MCF 10A (cell line): ENCODE data around the gene MED1. TPM values are rescaled to one million over a fixed set of nuclear protein-coding genes. Genes with fewer than 3 reads are reported as not detected.

Source experiments
- BruUV-seq: library from RNA; stranded (reverse); fragments of 400-500 nt; replicated peaks from 2 replicates; lab custom pipeline; 2021; lab: Mats Ljungman, UMichigan
- CTCF ChIA-PET: fragments of 300-600 bp; sonication (Branson Sonifier 250); formaldehyde crosslinking; extraction: SDS; loops from one replicate; lab custom pipeline; 2021; ENCODE audit warnings: antibody characterized with exemption, inconsistent platforms; lab: Yijun Ruan, JAX
- POLR2A ChIA-PET: fragments of 300-600, 350-650 bp; sonication (Branson Sonifier 250); formaldehyde crosslinking; extraction: SDS; loops from one replicate; lab custom pipeline; 2020; ENCODE audit warnings: antibody characterized with exemption, inconsistent platforms; lab: Yijun Ruan, JAX
- DNase-seq: peaks from one replicate; pipeline ENCODE4 v3.0.0-alpha.2; 2018; ENCODE audit not compliant: unreplicated experiment
- H3K27ac Mint-ChIP-seq: one replicate; pipeline ENCODE4 v1.8.0; 2022; ENCODE audit warnings: mild to moderate bottlenecking, low read depth, mixed read lengths; ENCODE audit not compliant: unreplicated experiment
- H3K27me3 Mint-ChIP-seq: one replicate; pipeline ENCODE4 v1.8.0; 2022; ENCODE audit warnings: mixed read lengths; ENCODE audit not compliant: insufficient read depth, unreplicated experiment
- H3K36me3 Mint-ChIP-seq: one replicate; pipeline ENCODE4 v1.8.0; 2022; ENCODE audit warnings: mild to moderate bottlenecking, moderate library complexity, mixed read lengths; ENCODE audit not compliant: insufficient read depth, unreplicated experiment
- H3K4me1 Mint-ChIP-seq: one replicate; pipeline ENCODE4 v1.8.0; 2022; ENCODE audit warnings: mixed read lengths; ENCODE audit not compliant: insufficient read depth, unreplicated experiment
- H3K4me3 Mint-ChIP-seq: one replicate; pipeline ENCODE4 v1.8.0; 2022; ENCODE audit warnings: mild to moderate bottlenecking, moderate library complexity, mixed read lengths; ENCODE audit not compliant: unreplicated experiment
- H3K9me3 Mint-ChIP-seq: one replicate; pipeline ENCODE4 v1.8.0; 2022; ENCODE audit warnings: mixed read lengths; ENCODE audit not compliant: unreplicated experiment
- intact Hi-C: fragments of 100-400 bp; cut with micrococcal nuclease; formaldehyde crosslinking; loops from 2 replicates; pipeline ENCODE4 v1.14.1; 2022
- total RNA-seq: library from RNA; stranded (reverse); gene quantifications from 2 replicates; pipeline ENCODE4 v1.2.3, GENCODE V29; 2022
- TF ChIP-seq, protein P1 (sequence below): fragments of 200-600 bp; IDR thresholded peaks from one replicate; pipeline ENCODE4 v1.8.0; 2022; ENCODE audit warnings: antibody characterized with exemption, mild to moderate bottlenecking; ENCODE audit not compliant: unreplicated experiment

The MED1 gene
- total RNA-seq, 1 experiment from 2014 or later, result 59.0 TPM

DNA sequence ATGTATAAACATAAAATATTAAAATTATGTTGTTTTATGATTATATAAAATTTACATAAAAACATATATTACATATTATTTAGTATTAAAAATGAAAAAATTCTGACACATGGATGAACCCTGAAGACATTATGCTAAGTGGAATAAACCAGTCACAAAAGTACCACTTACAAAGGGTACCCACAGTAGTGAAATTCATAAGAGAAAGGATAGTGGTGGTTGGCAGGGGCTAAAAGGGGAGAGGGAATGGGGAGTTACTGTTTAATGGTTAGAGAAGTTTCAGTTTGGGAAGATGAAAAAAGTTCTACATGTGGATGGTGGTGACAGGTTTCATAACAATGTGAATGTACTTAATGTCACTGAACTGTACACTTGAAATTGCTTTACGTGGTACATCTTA lies 91.1 kb downstream of the MED1 start:
- Mint-ChIP-seq H3K4me3 (no peak overlapping the region), H3K27ac (no peak overlapping the region), H3K27me3 (no peaks in the 10 kb centered on the region), H3K36me3 (peaks cover 7% of the 10 kb centered on the region), H3K9me3 (no peaks in the 10 kb centered on the region), H3K4me1 (no peaks in the 10 kb centered on the region)
- POLR2A ChIA-PET, result interaction anchor here (0.5 kb wide), 1 partner anchor 655 kb away, joined by 4 read pairs; the partner anchor contains the start of gene MLLT6
- intact Hi-C loops, result no loop called here
- no TSS peak for BruUV-seq
- CTCF ChIA-PET, result no interaction called here
- TF ChIP-seq, protein P1, sequence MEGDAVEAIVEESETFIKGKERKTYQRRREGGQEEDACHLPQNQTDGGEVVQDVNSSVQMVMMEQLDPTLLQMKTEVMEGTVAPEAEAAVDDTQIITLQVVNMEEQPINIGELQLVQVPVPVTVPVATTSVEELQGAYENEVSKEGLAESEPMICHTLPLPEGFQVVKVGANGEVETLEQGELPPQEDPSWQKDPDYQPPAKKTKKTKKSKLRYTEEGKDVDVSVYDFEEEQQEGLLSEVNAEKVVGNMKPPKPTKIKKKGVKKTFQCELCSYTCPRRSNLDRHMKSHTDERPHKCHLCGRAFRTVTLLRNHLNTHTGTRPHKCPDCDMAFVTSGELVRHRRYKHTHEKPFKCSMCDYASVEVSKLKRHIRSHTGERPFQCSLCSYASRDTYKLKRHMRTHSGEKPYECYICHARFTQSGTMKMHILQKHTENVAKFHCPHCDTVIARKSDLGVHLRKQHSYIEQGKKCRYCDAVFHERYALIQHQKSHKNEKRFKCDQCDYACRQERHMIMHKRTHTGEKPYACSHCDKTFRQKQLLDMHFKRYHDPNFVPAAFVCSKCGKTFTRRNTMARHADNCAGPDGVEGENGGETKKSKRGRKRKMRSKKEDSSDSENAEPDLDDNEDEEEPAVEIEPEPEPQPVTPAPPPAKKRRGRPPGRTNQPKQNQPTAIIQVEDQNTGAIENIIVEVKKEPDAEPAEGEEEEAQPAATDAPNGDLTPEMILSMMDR, result no peak
- no peak for DNase-seq

DNA sequence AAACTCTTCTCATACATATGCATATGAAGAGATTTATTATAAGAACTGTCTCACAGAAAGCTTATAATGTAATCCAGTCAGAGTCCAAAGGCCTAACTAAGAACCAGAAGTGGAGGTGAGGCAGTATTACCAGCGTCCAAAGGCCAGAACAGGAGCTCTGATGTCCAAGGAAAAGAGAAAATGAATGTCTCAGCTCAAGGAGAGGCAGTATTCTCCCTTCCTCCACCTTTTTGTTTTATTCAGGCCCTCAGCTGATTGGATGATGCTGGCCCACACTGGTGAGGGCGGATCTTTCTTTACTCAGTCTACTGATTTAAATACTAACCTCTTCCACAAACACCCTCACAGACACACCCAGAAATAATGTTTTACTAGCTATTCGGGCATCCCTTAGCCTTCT lies 93.1 kb downstream of the MED1 start:
- POLR2A ChIA-PET, result interaction anchor here (0.7 kb wide), 1 partner anchor 125 kb away, joined by 3 read pairs; no protein-coding TSS in a partner anchor
- Mint-ChIP-seq H3K4me3 (no peak overlapping the region), H3K27me3 (no peaks in the 10 kb centered on the region), H3K9me3 (no peaks in the 10 kb centered on the region), H3K4me1 (no peaks in the 10 kb centered on the region), H3K36me3 (no peaks in the 10 kb centered on the region), H3K27ac (no peak overlapping the region)
- TF ChIP-seq, protein P1, result no peak
- intact Hi-C loops, result no loop called here
- no peak for DNase-seq
- CTCF ChIA-PET, result interaction anchor here (0.6 to 0.7 kb wide), 2 partner anchors 118 to 151 kb away, joined by 3 read pairs; no protein-coding TSS in a partner anchor
- BruUV-seq, result no TSS peak

DNA sequence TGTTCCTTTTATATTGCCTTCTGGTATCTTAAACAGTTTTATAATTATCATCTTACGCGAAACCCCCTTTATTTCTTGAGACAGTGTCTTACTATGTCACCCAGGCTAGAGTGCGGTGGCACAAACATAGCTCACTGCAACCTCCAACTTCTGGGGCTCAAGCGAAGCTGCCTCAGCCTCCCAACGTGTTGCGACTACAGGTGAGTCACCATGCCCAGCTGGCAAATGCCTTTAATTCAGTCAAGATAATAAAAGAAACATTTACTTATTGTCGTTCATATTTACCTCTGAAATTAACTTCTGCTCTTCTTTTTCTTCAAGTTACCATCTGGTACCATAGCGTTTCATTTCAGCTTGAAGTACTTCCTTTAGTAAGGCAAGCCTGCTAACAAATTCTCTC lies 93.6 kb downstream of the MED1 start:
- CTCF ChIA-PET, result interaction anchor here (0.6 to 0.7 kb wide), 2 partner anchors 118 to 151 kb away, joined by 3 read pairs; no protein-coding TSS in a partner anchor
- Mint-ChIP-seq H3K4me3 (no peak overlapping the region), H3K36me3 (no peaks in the 10 kb centered on the region), H3K27ac (no peak overlapping the region), H3K9me3 (no peaks in the 10 kb centered on the region), H3K4me1 (no peaks in the 10 kb centered on the region), H3K27me3 (no peaks in the 10 kb centered on the region)
- no TSS peak for BruUV-seq
- TF ChIP-seq, protein P1, result no peak
- POLR2A ChIA-PET, result no interaction called here
- intact Hi-C loops, result no loop called here
- DNase-seq, result peak; percentile 6

Other genes starting within 250 kb of the MED1 start
- 0.47 and 1.2 TPM in 2 replicates for gene STAC2, start 225.3 kb downstream of the MED1 start, total RNA-seq
- gene FBXL20, start 49.6 kb downstream of the MED1 start, total RNA-seq, result 13.4 and 16.2 TPM in 2 replicates
- 71.1 and 71.3 TPM in 2 replicates for gene CDK12, start 10.2 kb upstream of the MED1 start, total RNA-seq
- gene NEUROD2, start 156.7 kb upstream of the MED1 start, total RNA-seq, result not detected in 2 replicates
- not detected in 2 replicates for gene PPP1R1B, start 175.7 kb upstream of the MED1 start, total RNA-seq
- 30.1 and 31.1 TPM in 2 replicates for gene STARD3, start 185.9 kb upstream of the MED1 start, total RNA-seq
- 0.37 and 0.71 TPM in 2 replicates for gene TCAP, start 214.1 kb upstream of the MED1 start, total RNA-seq
- gene PNMT, start 217.2 kb upstream of the MED1 start, total RNA-seq, result not detected in 2 replicates
- 10.0 and 13.2 TPM in 2 replicates for gene PGAP3, start 236.8 kb upstream of the MED1 start, total RNA-seq
- gene ERBB2, start 248.8 kb upstream of the MED1 start, total RNA-seq, result 33.3 and 33.7 TPM in 2 replicates